Panc1 (cell line): Measurements from ENCODE around the gene FAM193A. TPM values are rescaled to one million over a fixed set of nuclear protein-coding genes. Genes with fewer than 3 reads are reported as not detected.

Source experiments
- ATAC-seq: fragments of 200-7000 bp; cut with Tn5 transposase; 2 replicates; pipeline ENCODE4 v1.9.1; 2020; ENCODE audit warnings: mild to moderate bottlenecking, moderate library complexity
- BruUV-seq: library from RNA; stranded (reverse); fragments of 400-500 nt; replicated peaks from 2 replicates; lab custom pipeline; 2021; lab: Mats Ljungman, UMichigan
- CTCF ChIA-PET: fragments of 300-600 bp; sonication (Branson Sonifier 250); formaldehyde crosslinking; loops from one replicate; lab custom pipeline; 2022; ENCODE audit warnings: antibody characterized with exemption; lab: Charles Lee
- POLR2A ChIA-PET: fragments of 300-600 bp; sonication (Branson Sonifier 250); formaldehyde crosslinking; loops from one replicate; lab custom pipeline; 2022; ENCODE audit warnings: antibody characterized with exemption; lab: Charles Lee
- DNase-seq: peaks from one replicate; pipeline ENCODE4 v3.0.0-alpha.2; 2010; ENCODE audit warnings: low read depth, low spot score
- H3K27ac ChIP-seq: 2 replicates; pipeline ENCODE4 v1.5.1; 2011; ENCODE audit warnings: mild to moderate bottlenecking, low read length, inconsistent platforms
- H3K27me3 ChIP-seq: fragments of 200-500 bp; sonication (Bioruptor generic); 2 replicates; pipeline ENCODE4 v1.6.0; 2014; ENCODE audit warnings: low read length, inconsistent platforms; ENCODE audit not compliant: control insufficient read depth, insufficient read depth
- H3K36me3 ChIP-seq: fragments of 200-500 bp; sonication (Bioruptor generic); 2 replicates; pipeline ENCODE4 v1.5.1; 2014; ENCODE audit warnings: inconsistent platforms, mild to moderate bottlenecking, low read length, moderate library complexity; ENCODE audit not compliant: control insufficient read depth, insufficient read depth
- H3K4me1 ChIP-seq: 2 replicates; pipeline ENCODE4 v1.5.1; 2011; ENCODE audit warnings: inconsistent platforms, mild to moderate bottlenecking, low read length, moderate library complexity; ENCODE audit not compliant: control insufficient read depth, insufficient read depth
- H3K4me3 ChIP-seq, 2 experiments: 2 replicates each; pipeline ENCODE4 v1.5.1; 2011 to 2012; ENCODE audit warnings: low read depth in 2 of 2, low read length in 2 of 2, mild to moderate bottlenecking in 2 of 2, inconsistent platforms in 1 of 2, moderate library complexity in 1 of 2
- H3K9me3 ChIP-seq: fragments of 200-500 bp; sonication (Bioruptor generic); 2 replicates; pipeline ENCODE4 v1.5.1; 2014; ENCODE audit warnings: low read depth, mild to moderate bottlenecking, inconsistent platforms, low read length, moderate library complexity; ENCODE audit not compliant: control insufficient read depth, insufficient read depth
- CTCF ChIP-seq: fragments of 450-650 bp; IDR thresholded peaks from 2 replicates; pipeline ENCODE4 v1.5.1; 2017; ENCODE audit warnings: mild to moderate bottlenecking
- POLR2AphosphoS5 ChIP-seq: IDR thresholded peaks from 2 replicates; pipeline ENCODE4 v1.6.1; 2012; ENCODE audit warnings: mild to moderate bottlenecking, low read depth, low read length, moderate library complexity
- REST ChIP-seq, 2 experiments: IDR thresholded peaks; 2 replicates each; pipeline ENCODE4 v1.6.1; 2011 to 2012; ENCODE audit warnings: low read depth in 2 of 2, control low read depth in 1 of 2, low read length in 1 of 2, mild to moderate bottlenecking in 1 of 2, moderate library complexity in 1 of 2; ENCODE audit not compliant: insufficient read depth in 1 of 2
- SIN3A ChIP-seq: IDR thresholded peaks from 2 replicates; pipeline ENCODE4 v1.6.1; 2012; ENCODE audit warnings: low read depth, mild to moderate bottlenecking, low read length, moderate library complexity, borderline replicate concordance; ENCODE audit not compliant: insufficient read depth
- TCF7L2 ChIP-seq: IDR thresholded peaks from 2 replicates; pipeline ENCODE4 v1.6.1; 2011; ENCODE audit warnings: mild to moderate bottlenecking, low read depth, low read length, inconsistent platforms
- in situ Hi-C: cut with HindIII; loops from 2 replicates; pipeline ENCODE4 v1.10.0; 2016; ENCODE audit warnings: low sequenced_read_pairs, low pct_unique_long_range_greater_than_20kb
- intact Hi-C: fragments of 100-400 bp; cut with micrococcal nuclease; formaldehyde crosslinking; loops from one replicate; pipeline ENCODE4 v1.10.0; 2022; ENCODE audit not compliant: unreplicated experiment
- total RNA-seq: library from RNA; stranded (reverse); gene quantifications from one replicate; pipeline ENCODE4 v1.2.1, GENCODE V29; 2021; ENCODE audit not compliant: unreplicated experiment

Gene FAM193A
- total RNA-seq, 1 experiment from 2014 or later = 25.7 TPM

- intact Hi-C loops = no loop called here
- no TSS peak for BruUV-seq
- Histone ChIP-seq H3K36me3 (peaks cover 4% of the 10 kb centered on the region), H3K9me3 (no peaks in the 10 kb centered on the region), H3K27me3 (no peaks in the 10 kb centered on the region), H3K4me3 (no peak overlapping the region), H3K4me1 (no peaks in the 10 kb centered on the region), H3K27ac (no peak overlapping the region)
- TF ChIP-seq SIN3A = no peak
- no peak for TF ChIP-seq CTCF
- no peak for TF ChIP-seq POLR2AphosphoS5
- no peak for TF ChIP-seq TCF7L2
- no peak for TF ChIP-seq REST (IDR thresholded peaks at IDR 0.05; ENCODE audit: insufficient read depth in 1 of 2, low read depth in 2 of 2, low read length in 1 of 2)
- in situ Hi-C loops = no loop called here
- CTCF ChIA-PET = no interaction called here
- DNase-seq = no peak
- ATAC-seq = no peak
- POLR2A ChIA-PET = no interaction called here
Observed at GRCh38 chr4:2638730-2639129, 102.3 kb downstream of the FAM193A start.

- Histone ChIP-seq H3K4me3 (no peak overlapping the region), H3K36me3 (peaks cover 2% of the 10 kb centered on the region), H3K4me1 (no peaks in the 10 kb centered on the region), H3K27ac (no peak overlapping the region), H3K27me3 (no peaks in the 10 kb centered on the region), H3K9me3 (no peaks in the 10 kb centered on the region)
- ChIA-PET CTCF (no interaction called here), POLR2A (no interaction called here)
- intact Hi-C loops (no loop called here), in situ Hi-C loops (no loop called here)
- TF ChIP-seq CTCF = no peak
- no peak for TF ChIP-seq POLR2AphosphoS5
- no peak for TF ChIP-seq REST (IDR thresholded peaks at IDR 0.05; ENCODE audit: insufficient read depth in 1 of 2, low read depth in 2 of 2, low read length in 1 of 2)
- no peak for TF ChIP-seq TCF7L2
- no peak for TF ChIP-seq SIN3A
- DNase-seq (no peak), ATAC-seq (no peak)
- BruUV-seq = no TSS peak
Observed at GRCh38 chr4:2642968-2643367, 106.5 kb downstream of the FAM193A start.
